Fibroblast of lung (primary cell): ENCODE data around the gene TAPBPL. TPM values are rescaled to one million over a fixed set of nuclear protein-coding genes. Genes with fewer than 3 reads are reported as not detected.
"Not testable (repeated sequence)": the region's sequence is repeated elsewhere in the genome, so short reads cannot be mapped to it uniquely, and the experiment has no call there.

Source experiments
- DNase-seq, 2 donors: peaks; one replicate each; pipeline versions ENCODE4 v3.0.0 to v3.0.0-alpha.2; 2010; ENCODE audit warnings: low read depth in 2 of 2
- H2AFZ ChIP-seq: 2 replicates; pipeline ENCODE4 v1.5.1; 2012; ENCODE audit warnings: low read length, control low read depth, inconsistent platforms
- H3K27ac ChIP-seq: 2 replicates; pipeline ENCODE4 v1.5.1; 2011; ENCODE audit warnings: low read length, control low read depth; ENCODE audit not compliant: insufficient read depth
- H3K27me3 ChIP-seq: 2 replicates; pipeline ENCODE4 v1.5.1; 2011; ENCODE audit warnings: mild to moderate bottlenecking, low read length; ENCODE audit not compliant: control insufficient read depth, insufficient read depth
- H3K36me3 ChIP-seq: 2 replicates; pipeline ENCODE4 v1.5.1; 2011; ENCODE audit warnings: low read length; ENCODE audit not compliant: control insufficient read depth, insufficient read depth
- H3K4me1 ChIP-seq: 2 replicates; pipeline ENCODE4 v1.5.1; 2011; ENCODE audit warnings: low read length; ENCODE audit not compliant: control insufficient read depth, insufficient read depth; ENCODE audit errors: extremely low read depth
- H3K4me2 ChIP-seq: 2 replicates; pipeline ENCODE4 v1.5.1; 2011; ENCODE audit warnings: low read length, control low read depth; ENCODE audit not compliant: insufficient read depth; ENCODE audit errors: extremely low read depth
- H3K4me3 ChIP-seq, 4 experiments: fragments of 200-600 bp in 1 of 4; sonication (generic) in 1 of 4; replicated peaks in 1 of 4; 2 replicates each; pipeline ENCODE4 v1.5.1; 2011 to 2016; ENCODE audit warnings: low read length in 4 of 4, low read depth in 3 of 4, mild to moderate bottlenecking in 3 of 4, control low read depth in 2 of 4, inconsistent platforms in 1 of 4, mixed read lengths in 1 of 4; ENCODE audit not compliant: insufficient read depth in 1 of 4; ENCODE audit errors: control extremely low read depth in 1 of 4
- H3K79me2 ChIP-seq: 2 replicates; pipeline ENCODE4 v1.5.1; 2012; ENCODE audit warnings: mild to moderate bottlenecking, low read length, inconsistent platforms; ENCODE audit not compliant: control insufficient read depth, insufficient read depth
- H3K9ac ChIP-seq: 2 replicates; pipeline ENCODE4 v1.5.1; 2011; ENCODE audit warnings: mild to moderate bottlenecking, low read length, control low read depth; ENCODE audit not compliant: insufficient read depth
- H3K9me3 ChIP-seq: 2 replicates; pipeline ENCODE4 v1.5.1; 2012; ENCODE audit warnings: low read depth, low read length; ENCODE audit not compliant: control insufficient read depth, insufficient read depth
- H4K20me1 ChIP-seq: 2 replicates; pipeline ENCODE4 v1.5.1; 2011; ENCODE audit warnings: low read length; ENCODE audit not compliant: control insufficient read depth, insufficient read depth; ENCODE audit errors: extremely low read depth
- CTCF ChIP-seq, 2 donors: IDR thresholded peaks in 1 of 2; conservative IDR thresholded peaks in 1 of 2; 1 replicate in 1 of 2; 2 replicates in 1 of 2; pipeline ENCODE4 v1.5.1; 2011 to 2012; ENCODE audit warnings: low read length in 2 of 2, control low read depth in 1 of 2, inconsistent platforms in 1 of 2, low read depth in 1 of 2, mild to moderate bottlenecking in 1 of 2
- EZH2 ChIP-seq: IDR thresholded peaks from 2 replicates; pipeline ENCODE4 v1.5.1; 2012; ENCODE audit warnings: low read length, control low read depth, mild to moderate bottlenecking; ENCODE audit errors: missing control alignments
- polyA plus RNA-seq, 2 donors: library from polyadenylated mRNA; depleted of rRNA in 1 of 2; stranded (reverse) in 1 of 2; unstranded in 1 of 2; fragments of >200 nt; gene quantifications; 2 replicates each; pipeline ENCODE4 v1.2.1, GENCODE V29; 2011 to 2012; ENCODE audit warnings: missing spikeins in 1 of 2
- total RNA-seq: library from RNA; depleted of rRNA; stranded (reverse); fragments of >200 nt; gene quantifications from 2 replicates; pipeline ENCODE4 v1.2.1, GENCODE V29; 2014

TAPBPL gene
- total and polyA plus RNA-seq, 2 donors (not counting 1 experiment from before 2014, with no cell fraction given) = 14.0 to 17.3 TPM

DNA sequence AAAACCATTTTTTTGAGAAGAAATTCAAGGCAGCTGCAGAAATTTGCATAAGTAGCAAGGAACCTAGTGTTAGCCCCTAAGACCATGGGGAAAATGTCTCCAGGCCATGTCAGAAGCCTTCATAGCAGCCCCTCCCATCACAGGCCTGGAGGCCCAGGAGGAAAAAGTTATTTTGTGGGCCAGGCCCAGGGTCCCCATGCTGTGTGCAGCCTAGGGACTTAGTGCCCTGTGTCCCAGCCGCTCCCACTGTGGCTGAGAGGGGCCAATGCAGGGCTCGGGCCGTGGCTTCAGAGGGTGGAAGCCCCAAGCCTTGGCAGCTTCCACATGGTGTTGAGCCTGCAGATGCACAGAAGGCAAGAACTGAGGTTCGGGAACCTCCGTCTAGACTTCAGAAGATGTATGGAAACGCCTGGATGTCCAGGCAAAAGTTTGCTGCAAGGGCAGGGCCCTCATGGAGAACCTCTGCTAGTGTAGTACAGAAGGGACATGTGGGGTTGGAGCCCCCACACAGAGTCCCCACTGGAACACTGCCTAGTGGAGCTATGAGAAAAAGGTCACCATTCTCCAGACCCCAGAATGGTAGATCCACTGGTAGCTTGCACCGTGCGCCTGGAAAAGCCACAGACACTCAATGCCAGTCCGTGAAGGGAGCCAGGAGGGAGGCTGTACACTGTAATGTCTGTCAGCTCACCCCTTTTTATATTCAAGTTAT is 15.9 kb downstream of the TAPBPL start:
- not testable (repeated sequence) for H3K4me3 ChIP-seq

GRCh38 chr12:6468283-6468575 is 16.4 kb downstream of the TAPBPL start:
- TF ChIP-seq CTCF (conservative IDR thresholded peaks at IDR 0.05 in 1 of 2, IDR thresholded peaks at IDR 0.05 in 1 of 2; ENCODE audit: low read depth in 1 of 2, low read length in 2 of 2) (no peak), EZH2 (no peak)
- Histone ChIP-seq H3K27ac (no peak overlapping the region), H3K36me3 (peaks cover 11% of the 10 kb centered on the region), H3K27me3 (no peaks in the 10 kb centered on the region), H3K9me3 (no peaks in the 10 kb centered on the region), H4K20me1 (no peaks in the 10 kb centered on the region), H3K4me3 (peak overlapping the region in 1 of 4 experiments; percentile 80), H3K4me2 (peak overlapping the region; percentile 54), H3K9ac (no peak overlapping the region), H3K4me1 (peaks cover 11% of the 10 kb centered on the region), H2AFZ (no peak overlapping the region), H3K79me2 (peaks cover 17% of the 10 kb centered on the region)
- DNase-seq = peak; percentile 33 to 34

More for the DNA sequence above, 15.9 kb downstream of the TAPBPL start:
- H3K4me1 ChIP-seq = peaks cover 11% of the 10 kb centered on the region
- not testable (repeated sequence) for H3K27me3 ChIP-seq, H3K4me2 ChIP-seq, H2AFZ ChIP-seq, H3K9ac ChIP-seq, H4K20me1 ChIP-seq, DNase-seq, H3K27ac ChIP-seq, H3K9me3 ChIP-seq
- peaks cover 16% of the 10 kb centered on the region for H3K36me3 ChIP-seq
- peaks cover 17% of the 10 kb centered on the region for H3K79me2 ChIP-seq

- Histone ChIP-seq H3K79me2 (peaks cover 17% of the 10 kb centered on the region), H3K4me3 (peak overlapping the region; percentile 24 to 83 (median 81)), H3K9me3 (no peaks in the 10 kb centered on the region), H4K20me1 (no peaks in the 10 kb centered on the region), H2AFZ (no peak overlapping the region), H3K4me1 (peaks cover 11% of the 10 kb centered on the region), H3K9ac (no peak overlapping the region), H3K36me3 (peaks cover 10% of the 10 kb centered on the region), H3K4me2 (peak overlapping the region; percentile 94), H3K27ac (no peak overlapping the region), H3K27me3 (no peaks in the 10 kb centered on the region)
- no peak for DNase-seq
- TF ChIP-seq CTCF (conservative IDR thresholded peaks at IDR 0.05 in 1 of 2, IDR thresholded peaks at IDR 0.05 in 1 of 2; ENCODE audit: low read depth in 1 of 2, low read length in 2 of 2) (no peak), EZH2 (no peak)
These were observed 17.2 kb downstream of the TAPBPL start for GRCh38 chr12:6469092-6469491.
